Astrocyte (in vitro differentiated cells and primary cell): ENCODE data around the gene PRKAR2A. TPM values are rescaled to one million over a fixed set of nuclear protein-coding genes. Genes with fewer than 3 reads are reported as not detected.
"Not testable (repeated sequence)": the region's sequence is repeated elsewhere in the genome, so short reads cannot be mapped to it uniquely, and the experiment has no call there.

Experiments used
- DNase-seq: peaks from one replicate; pipeline ENCODE4 v3.0.0-alpha.2; 2010; ENCODE audit warnings: low read depth
- FAIRE-seq: peaks from 2 replicates; lab custom pipeline; 2011; peaks lifted over from hg19 to GRCh38; lab: Jason Lieb, UNC
- H2AFZ ChIP-seq: 2 replicates; pipeline ENCODE4 v1.6.0; 2012; ENCODE audit warnings: low read depth, low read length, inconsistent platforms
- H3K27ac ChIP-seq: 2 replicates; pipeline ENCODE4 v1.5.1; 2011; ENCODE audit warnings: low read depth, low read length, inconsistent platforms
- H3K27me3 ChIP-seq: 2 replicates; pipeline ENCODE4 v1.6.0; 2011; ENCODE audit warnings: low read length, inconsistent platforms; ENCODE audit not compliant: insufficient read depth
- H3K36me3 ChIP-seq: 2 replicates; pipeline ENCODE4 v1.5.1; 2011; ENCODE audit warnings: low read length, inconsistent platforms; ENCODE audit not compliant: insufficient read depth
- H3K4me1 ChIP-seq: 2 replicates; pipeline ENCODE4 v1.5.1; 2011; ENCODE audit warnings: low read length, inconsistent platforms; ENCODE audit not compliant: insufficient read depth
- H3K4me2 ChIP-seq: 2 replicates; pipeline ENCODE4 v1.6.0; 2012; ENCODE audit warnings: low read length, inconsistent platforms
- H3K4me3 ChIP-seq: 2 replicates; pipeline ENCODE4 v1.5.1; 2011; ENCODE audit warnings: low read depth, mild to moderate bottlenecking, low read length, inconsistent platforms; ENCODE audit not compliant: insufficient read depth
- H3K79me2 ChIP-seq: 2 replicates; pipeline ENCODE4 v1.6.0; 2012; ENCODE audit warnings: mild to moderate bottlenecking, low read length, inconsistent platforms; ENCODE audit not compliant: insufficient read depth
- H3K9ac ChIP-seq: 2 replicates; pipeline ENCODE4 v1.6.0; 2012; ENCODE audit warnings: mild to moderate bottlenecking, low read length, inconsistent platforms
- H3K9me3 ChIP-seq: 2 replicates; pipeline ENCODE4 v1.5.1; 2012; ENCODE audit warnings: low read depth, mild to moderate bottlenecking, low read length, inconsistent platforms; ENCODE audit not compliant: insufficient read depth
- H4K20me1 ChIP-seq: 2 replicates; pipeline ENCODE4 v1.6.0; 2012; ENCODE audit warnings: low read length, inconsistent platforms; ENCODE audit not compliant: insufficient read depth
- H3K27ac Mint-ChIP-seq: one replicate; pipeline ENCODE4 v1.8.0; 2021; ENCODE audit warnings: mild to moderate bottlenecking, mixed read lengths; ENCODE audit not compliant: unreplicated experiment
- H3K27me3 Mint-ChIP-seq: one replicate; pipeline ENCODE4 v1.8.0; 2021; ENCODE audit warnings: low read depth, mixed read lengths; ENCODE audit not compliant: unreplicated experiment
- H3K36me3 Mint-ChIP-seq: one replicate; pipeline ENCODE4 v1.8.0; 2021; ENCODE audit warnings: low read depth, mixed read lengths; ENCODE audit not compliant: unreplicated experiment
- H3K4me1 Mint-ChIP-seq: one replicate; pipeline ENCODE4 v1.8.0; 2021; ENCODE audit warnings: low read depth, mixed read lengths; ENCODE audit not compliant: unreplicated experiment
- H3K4me3 Mint-ChIP-seq: one replicate; pipeline ENCODE4 v1.8.0; 2021; ENCODE audit warnings: mild to moderate bottlenecking, moderate library complexity, mixed read lengths; ENCODE audit not compliant: unreplicated experiment
- H3K9me3 Mint-ChIP-seq: one replicate; pipeline ENCODE4 v1.8.0; 2021; ENCODE audit warnings: mild to moderate bottlenecking, mixed read lengths; ENCODE audit not compliant: unreplicated experiment
- CTCF ChIP-seq: IDR thresholded peaks from 2 replicates; pipeline ENCODE4 v1.5.1; 2011; ENCODE audit warnings: low read depth, mild to moderate bottlenecking, inconsistent platforms, low read length, moderate library complexity; ENCODE audit not compliant: insufficient read depth
- EZH2 ChIP-seq: IDR thresholded peaks from 2 replicates; pipeline ENCODE4 v1.6.1; 2012; ENCODE audit warnings: mild to moderate bottlenecking, low read length, inconsistent platforms; ENCODE audit not compliant: insufficient read depth
- total RNA-seq: library from RNA; stranded (reverse); gene quantifications from 2 replicates; pipeline ENCODE4 v1.2.1, GENCODE V29; 2021

The PRKAR2A gene
- total RNA-seq, 1 donor from 2014 or later: 52.5 TPM

GRCh38 chr3:48798998-48799397, 48.7 kb downstream of the PRKAR2A start:
- Histone ChIP-seq H3K27me3 (no peaks in the 10 kb centered on the region), H3K36me3 (no peaks in the 10 kb centered on the region), H3K79me2 (no peaks in the 10 kb centered on the region), H3K9ac (no peak overlapping the region), H3K4me1 (no peaks in the 10 kb centered on the region), H3K4me3 (no peak overlapping the region), H3K27ac (no peak overlapping the region), H3K4me2 (no peak overlapping the region), H3K9me3 (no peaks in the 10 kb centered on the region), H2AFZ (no peak overlapping the region), H4K20me1 (no peaks in the 10 kb centered on the region)
- no peaks in the 10 kb centered on the region for H3K4me1 Mint-ChIP-seq
- no peak for FAIRE-seq
- no peak for DNase-seq
- H3K36me3 Mint-ChIP-seq: peaks cover 2% of the 10 kb centered on the region
- H3K27ac Mint-ChIP-seq: no peak overlapping the region
- TF ChIP-seq EZH2 (no peak), CTCF (no peak)
- no peak overlapping the region for H3K4me3 Mint-ChIP-seq
- H3K27me3 Mint-ChIP-seq: no peaks in the 10 kb centered on the region
- no peaks in the 10 kb centered on the region for H3K9me3 Mint-ChIP-seq

GRCh38 chr3:48797626-48798025, 50.0 kb downstream of the PRKAR2A start:
- no peaks in the 10 kb centered on the region for H3K9me3 Mint-ChIP-seq
- DNase-seq (no peak), FAIRE-seq (no peak)
- Histone ChIP-seq H3K27ac (no peak overlapping the region), H3K9me3 (no peaks in the 10 kb centered on the region), H3K36me3 (peaks cover 3% of the 10 kb centered on the region), H4K20me1 (no peaks in the 10 kb centered on the region), H3K27me3 (no peaks in the 10 kb centered on the region), H2AFZ (no peak overlapping the region), H3K4me2 (no peak overlapping the region), H3K9ac (no peak overlapping the region), H3K4me1 (no peaks in the 10 kb centered on the region), H3K79me2 (no peaks in the 10 kb centered on the region), H3K4me3 (no peak overlapping the region)
- no peaks in the 10 kb centered on the region for H3K27me3 Mint-ChIP-seq
- H3K36me3 Mint-ChIP-seq: peaks cover 2% of the 10 kb centered on the region
- no peak overlapping the region for H3K27ac Mint-ChIP-seq
- H3K4me1 Mint-ChIP-seq: no peaks in the 10 kb centered on the region
- TF ChIP-seq CTCF (no peak), EZH2 (no peak)
- H3K4me3 Mint-ChIP-seq: no peak overlapping the region

- H3K36me3 Mint-ChIP-seq: no peaks in the 10 kb centered on the region
- H4K20me1 ChIP-seq: no peaks in the 10 kb centered on the region
- no peak overlapping the region for H3K27ac ChIP-seq
- no peak overlapping the region for H3K4me3 Mint-ChIP-seq
- H2AFZ ChIP-seq: no peak overlapping the region
- no peaks in the 10 kb centered on the region for H3K27me3 ChIP-seq
- no peak overlapping the region for H3K27ac Mint-ChIP-seq
- H3K9ac ChIP-seq: no peak overlapping the region
- TF ChIP-seq EZH2 (no peak), CTCF (no peak)
- no peak overlapping the region for H3K4me2 ChIP-seq
- no peaks in the 10 kb centered on the region for H3K4me1 ChIP-seq
- H3K9me3 Mint-ChIP-seq: no peaks in the 10 kb centered on the region
- H3K4me1 Mint-ChIP-seq: no peaks in the 10 kb centered on the region
- no peaks in the 10 kb centered on the region for H3K79me2 ChIP-seq
- H3K27me3 Mint-ChIP-seq: no peaks in the 10 kb centered on the region
- FAIRE-seq: no peak
- no peak overlapping the region for H3K4me3 ChIP-seq
- peaks cover 3% of the 10 kb centered on the region for H3K36me3 ChIP-seq
- no peaks in the 10 kb centered on the region for H3K9me3 ChIP-seq
- no peak for DNase-seq
Measured at GRCh38 chr3:48795997-48796732, 51.5 kb downstream of the PRKAR2A start.

- H3K27me3 Mint-ChIP-seq, H3K4me2 ChIP-seq, H3K4me1 ChIP-seq, H3K27me3 ChIP-seq, FAIRE-seq, H3K4me3 Mint-ChIP-seq, H3K36me3 Mint-ChIP-seq, H3K4me1 Mint-ChIP-seq, H3K27ac ChIP-seq, H3K9ac ChIP-seq, H3K4me3 ChIP-seq, H2AFZ ChIP-seq, DNase-seq, H4K20me1 ChIP-seq, H3K27ac Mint-ChIP-seq, H3K9me3 ChIP-seq, H3K9me3 Mint-ChIP-seq, H3K79me2 ChIP-seq: not testable (repeated sequence)
- peaks cover 11% of the 10 kb centered on the region for H3K36me3 ChIP-seq
Measured at GRCh38 chr3:48793484-48793883, 54.2 kb downstream of the PRKAR2A start.
